ENCODE data around the gene TMEM151B. TPM values are rescaled to one million over a fixed set of nuclear protein-coding genes. Genes with fewer than 3 reads are reported as not detected.

The TMEM151B gene
- total and polyA plus RNA-seq, 2 of the 13 experiments (the other 11 are each of a cell fraction or from before 2014, with no cell fraction given), result not detected

DNA sequence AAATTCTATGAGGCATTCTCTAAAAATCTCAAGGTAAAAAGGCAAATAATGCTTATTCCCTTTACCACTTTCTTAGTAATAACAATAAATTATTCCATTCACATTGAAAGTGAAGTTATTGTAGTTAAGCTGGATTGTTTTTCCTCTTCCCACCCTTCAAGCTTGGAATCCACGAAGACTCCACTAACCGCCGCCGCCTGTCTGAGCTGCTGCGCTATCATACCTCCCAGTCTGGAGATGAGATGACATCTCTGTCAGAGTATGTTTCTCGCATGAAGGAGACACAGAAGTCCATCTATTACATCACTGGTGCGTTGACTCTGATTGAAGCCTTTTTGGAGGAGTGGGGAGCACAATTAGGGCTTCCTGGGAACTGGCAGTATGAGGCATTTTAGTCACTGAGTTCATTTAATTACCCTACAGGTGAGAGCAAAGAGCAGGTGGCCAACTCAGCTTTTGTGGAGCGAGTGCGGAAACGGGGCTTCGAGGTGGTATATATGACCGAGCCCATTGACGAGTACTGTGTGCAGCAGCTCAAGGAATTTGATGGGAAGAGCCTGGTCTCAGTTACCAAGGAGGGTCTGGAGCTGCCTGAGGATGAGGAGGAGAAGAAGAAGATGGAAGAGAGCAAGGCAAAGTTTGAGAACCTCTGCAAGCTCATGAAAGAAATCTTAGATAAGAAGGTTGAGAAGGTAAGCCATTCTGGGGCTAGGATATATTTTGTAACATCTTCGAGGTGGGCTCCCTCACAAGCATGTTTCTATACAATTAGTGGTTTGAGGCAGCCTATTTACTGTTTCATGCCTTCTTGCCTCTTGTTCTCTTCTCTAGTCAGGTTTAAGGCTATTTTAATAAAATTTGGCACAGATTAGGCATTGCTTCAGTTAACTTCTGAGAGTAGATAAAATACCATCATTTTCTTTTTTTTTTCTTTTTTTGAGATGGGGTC lies 18.4 kb upstream of the TMEM151B start (continued):
- TF ChIP-seq, protein P1, sequence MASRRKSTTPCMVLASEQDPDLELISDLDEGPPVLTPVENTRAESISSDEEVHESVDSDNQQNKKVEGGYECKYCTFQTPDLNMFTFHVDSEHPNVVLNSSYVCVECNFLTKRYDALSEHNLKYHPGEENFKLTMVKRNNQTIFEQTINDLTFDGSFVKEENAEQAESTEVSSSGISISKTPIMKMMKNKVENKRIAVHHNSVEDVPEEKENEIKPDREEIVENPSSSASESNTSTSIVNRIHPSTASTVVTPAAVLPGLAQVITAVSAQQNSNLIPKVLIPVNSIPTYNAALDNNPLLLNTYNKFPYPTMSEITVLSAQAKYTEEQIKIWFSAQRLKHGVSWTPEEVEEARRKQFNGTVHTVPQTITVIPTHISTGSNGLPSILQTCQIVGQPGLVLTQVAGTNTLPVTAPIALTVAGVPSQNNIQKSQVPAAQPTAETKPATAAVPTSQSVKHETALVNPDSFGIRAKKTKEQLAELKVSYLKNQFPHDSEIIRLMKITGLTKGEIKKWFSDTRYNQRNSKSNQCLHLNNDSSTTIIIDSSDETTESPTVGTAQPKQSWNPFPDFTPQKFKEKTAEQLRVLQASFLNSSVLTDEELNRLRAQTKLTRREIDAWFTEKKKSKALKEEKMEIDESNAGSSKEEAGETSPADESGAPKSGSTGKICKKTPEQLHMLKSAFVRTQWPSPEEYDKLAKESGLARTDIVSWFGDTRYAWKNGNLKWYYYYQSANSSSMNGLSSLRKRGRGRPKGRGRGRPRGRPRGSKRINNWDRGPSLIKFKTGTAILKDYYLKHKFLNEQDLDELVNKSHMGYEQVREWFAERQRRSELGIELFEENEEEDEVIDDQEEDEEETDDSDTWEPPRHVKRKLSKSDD (CRISPR knock-in tag; IDR thresholded peaks at IDR 0.05; ENCODE audit: low read depth), result no peak
- TF ChIP-seq SYNCRIP (IDR thresholded peaks at IDR 0.05; ENCODE audit: insufficient read depth, low read depth, low read length) (no peak), RBFOX2 (IDR thresholded peaks at IDR 0.05; ENCODE audit: low read depth, low read length) (peak; percentile 74), YEATS4 (CRISPR knock-in tag; IDR thresholded peaks at IDR 0.05; ENCODE audit: borderline replicate concordance) (no peak), POLR2AphosphoS5 (IDR thresholded peaks at IDR 0.05; ENCODE audit: low read depth, low read length) (peak; percentile 33; the same call in 1 of the 2 replicates), REXO4 (CRISPR knock-in tag; IDR thresholded peaks at IDR 0.05; ENCODE audit: borderline replicate concordance) (no peak), ZNF589 (CRISPR knock-in tag; conservative IDR thresholded peaks at IDR 0.05) (no peak), SRY (CRISPR knock-in tag; IDR thresholded peaks at IDR 0.05) (no peak), ZNF18 (CRISPR knock-in tag; IDR thresholded peaks at IDR 0.05; ENCODE audit: insufficient replicate concordance) (no peak), MTA1 (CRISPR knock-in tag; IDR thresholded peaks at IDR 0.05; ENCODE audit: borderline replicate concordance) (no peak), ZNF414 (CRISPR knock-in tag; IDR thresholded peaks at IDR 0.05) (no peak), JUN (CRISPR knock-in tag; IDR thresholded peaks at IDR 0.05) (no peak), AGO2 (optimal IDR thresholded peaks at IDR 0.05; ENCODE audit: low read depth, low read length) (peak; percentile 76), SNAI1 (CRISPR knock-in tag; IDR thresholded peaks at IDR 0.05; ENCODE audit: borderline replicate concordance) (no peak), ZSCAN31 (CRISPR knock-in tag; IDR thresholded peaks at IDR 0.05; ENCODE audit: low read depth) (no peak), POLR2A (IDR thresholded peaks at IDR 0.05; ENCODE audit: insufficient read depth in 1 of 2, low read depth in 2 of 2, low read length in 2 of 2) (peak in 1 of 2 experiments; percentile 1; a peak in 1 of 4 replicates), TGIF2 (CRISPR knock-in tag; IDR thresholded peaks at IDR 0.05) (no peak), ZNF550 (CRISPR knock-in tag; IDR thresholded peaks at IDR 0.05; ENCODE audit: borderline replicate concordance) (no peak)
- TF ChIP-seq, protein P2, sequence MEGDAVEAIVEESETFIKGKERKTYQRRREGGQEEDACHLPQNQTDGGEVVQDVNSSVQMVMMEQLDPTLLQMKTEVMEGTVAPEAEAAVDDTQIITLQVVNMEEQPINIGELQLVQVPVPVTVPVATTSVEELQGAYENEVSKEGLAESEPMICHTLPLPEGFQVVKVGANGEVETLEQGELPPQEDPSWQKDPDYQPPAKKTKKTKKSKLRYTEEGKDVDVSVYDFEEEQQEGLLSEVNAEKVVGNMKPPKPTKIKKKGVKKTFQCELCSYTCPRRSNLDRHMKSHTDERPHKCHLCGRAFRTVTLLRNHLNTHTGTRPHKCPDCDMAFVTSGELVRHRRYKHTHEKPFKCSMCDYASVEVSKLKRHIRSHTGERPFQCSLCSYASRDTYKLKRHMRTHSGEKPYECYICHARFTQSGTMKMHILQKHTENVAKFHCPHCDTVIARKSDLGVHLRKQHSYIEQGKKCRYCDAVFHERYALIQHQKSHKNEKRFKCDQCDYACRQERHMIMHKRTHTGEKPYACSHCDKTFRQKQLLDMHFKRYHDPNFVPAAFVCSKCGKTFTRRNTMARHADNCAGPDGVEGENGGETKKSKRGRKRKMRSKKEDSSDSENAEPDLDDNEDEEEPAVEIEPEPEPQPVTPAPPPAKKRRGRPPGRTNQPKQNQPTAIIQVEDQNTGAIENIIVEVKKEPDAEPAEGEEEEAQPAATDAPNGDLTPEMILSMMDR (CRISPR knock-in tag; IDR thresholded peaks at IDR 0.05), result no peak
- TF ChIP-seq, protein P3, sequence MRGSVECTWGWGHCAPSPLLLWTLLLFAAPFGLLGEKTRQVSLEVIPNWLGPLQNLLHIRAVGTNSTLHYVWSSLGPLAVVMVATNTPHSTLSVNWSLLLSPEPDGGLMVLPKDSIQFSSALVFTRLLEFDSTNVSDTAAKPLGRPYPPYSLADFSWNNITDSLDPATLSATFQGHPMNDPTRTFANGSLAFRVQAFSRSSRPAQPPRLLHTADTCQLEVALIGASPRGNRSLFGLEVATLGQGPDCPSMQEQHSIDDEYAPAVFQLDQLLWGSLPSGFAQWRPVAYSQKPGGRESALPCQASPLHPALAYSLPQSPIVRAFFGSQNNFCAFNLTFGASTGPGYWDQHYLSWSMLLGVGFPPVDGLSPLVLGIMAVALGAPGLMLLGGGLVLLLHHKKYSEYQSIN (CRISPR knock-in tag; IDR thresholded peaks at IDR 0.05; ENCODE audit: borderline replicate concordance), result no peak

Measured in HepG2 (cell line).